K562 (cell line): ENCODE results near the gene MPC2. TPM values are rescaled to one million over a fixed set of nuclear protein-coding genes. Genes with fewer than 3 reads are reported as not detected.

Source experiments
- MCM7 ChIP-seq, 2 experiments: fragments of 450-650 bp; IDR thresholded peaks; 2 replicates each; pipeline ENCODE4 v1.6.1; 2016 to 2018
- YBX1 ChIP-seq: fragments of 450-650 bp; IDR thresholded peaks from 2 replicates; pipeline ENCODE4 v1.7.1; 2016; ENCODE audit warnings: mild to moderate bottlenecking
- ZKSCAN8 ChIP-seq: fragments of 200-800 bp; sonication (Bioruptor generic); IDR thresholded peaks from 2 replicates; pipeline ENCODE4 v1.6.1; 2016; ENCODE audit warnings: missing genetic modification characterization, missing compliant biosample characterization
- ZNF224 ChIP-seq: sonication (generic); formaldehyde crosslinking; IDR thresholded peaks from 2 replicates; pipeline ENCODE4 v1.8.0; 2022; ENCODE audit warnings: mild to moderate bottlenecking, missing genetic modification reagents
- ZNF655 ChIP-seq: fragments of 250-450 bp; sonication (Bioruptor Pico); IDR thresholded peaks from 2 replicates; pipeline ENCODE4 v1.5.0; 2021
- ZNF75A ChIP-seq: fragments of 450-650 bp; formaldehyde crosslinking; IDR thresholded peaks from 2 replicates; pipeline ENCODE4 v1.4.0; 2020; ENCODE audit warnings: mild to moderate bottlenecking
- ZZZ3 ChIP-seq: fragments of 450-650 bp; IDR thresholded peaks from 2 replicates; pipeline ENCODE4 v1.6.1; 2016; ENCODE audit warnings: antibody characterized with exemption, mild to moderate bottlenecking, moderate library complexity
- polyA plus RNA-seq, 8 experiments: library from polyadenylated mRNA; depleted of rRNA in 4 of 8; stranded (reverse) in 5 of 8; unstranded in 3 of 8; fragments of >200 nt; fragmentation: Nextera tagmentation in 2 of 8; fragmentation: Illumina TruSeq in 1 of 8; extraction: Ambion mirVana in 2 of 8; extraction: Trizol in 1 of 8; gene quantifications; 2 replicates each; pipeline versions ENCODE4 v1.2.1 to v1.2.3, GENCODE V29; 2011 to 2014; ENCODE audit warnings: inconsistent platforms in 1 of 8, missing spikeins in 1 of 8
- total RNA-seq, 7 experiments: library from RNA; depleted of rRNA in 6 of 7; stranded (reverse); fragments of >200 nt in 6 of 7; fragmentation: Illumina TruSeq in 2 of 7; extraction: Trizol in 2 of 7; gene quantifications; 2 replicates each; pipeline versions ENCODE4 v1.2.1 to v1.2.3, GENCODE V29; 2011 to 2021; ENCODE audit warnings: low replicate concordance in 1 of 7
- TF ChIP-seq, protein P1 (sequence below), 2 experiments: IDR thresholded peaks in 1 of 2; conservative IDR thresholded peaks in 1 of 2; 2 replicates each; pipeline ENCODE4 v1.6.1; 2016; ENCODE audit warnings: low read depth in 2 of 2, mild to moderate bottlenecking in 1 of 2, missing compliant biosample characterization in 1 of 2, missing genetic modification characterization in 1 of 2, moderate library complexity in 1 of 2
- TF ChIP-seq, protein P2 (sequence below): fragments of 150-350 bp; conservative IDR thresholded peaks from 2 replicates; pipeline ENCODE4 v1.6.1; 2014; ENCODE audit warnings: low read length
- TF ChIP-seq, protein P3 (sequence below): fragments of 250-450 bp; sonication (Bioruptor Pico); IDR thresholded peaks from 2 replicates; pipeline ENCODE4 v1.5.0; 2021; ENCODE audit warnings: mild to moderate bottlenecking, borderline replicate concordance

The MPC2 gene
- total and polyA plus RNA-seq, 9 of the 15 experiments (the other 6 are each of a cell fraction or from before 2014, with no cell fraction given): 70.7 to 179 (median 144) TPM

- no peak for TF ChIP-seq ZNF655 (CRISPR knock-in tag)
- no peak for TF ChIP-seq ZNF75A (CRISPR knock-in tag)
- TF ChIP-seq YBX1: no peak
- no peak for TF ChIP-seq ZZZ3
- TF ChIP-seq, protein P1, sequence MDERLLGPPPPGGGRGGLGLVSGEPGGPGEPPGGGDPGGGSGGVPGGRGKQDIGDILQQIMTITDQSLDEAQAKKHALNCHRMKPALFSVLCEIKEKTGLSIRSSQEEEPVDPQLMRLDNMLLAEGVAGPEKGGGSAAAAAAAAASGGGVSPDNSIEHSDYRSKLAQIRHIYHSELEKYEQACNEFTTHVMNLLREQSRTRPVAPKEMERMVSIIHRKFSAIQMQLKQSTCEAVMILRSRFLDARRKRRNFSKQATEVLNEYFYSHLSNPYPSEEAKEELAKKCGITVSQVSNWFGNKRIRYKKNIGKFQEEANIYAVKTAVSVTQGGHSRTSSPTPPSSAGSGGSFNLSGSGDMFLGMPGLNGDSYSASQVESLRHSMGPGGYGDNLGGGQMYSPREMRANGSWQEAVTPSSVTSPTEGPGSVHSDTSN (CRISPR knock-in tag; IDR thresholded peaks at IDR 0.05; ENCODE audit: low read depth): no peak
- TF ChIP-seq, protein P1 (tag; conservative IDR thresholded peaks at IDR 0.05; ENCODE audit: low read depth): no peak
- TF ChIP-seq MCM7 (IDR thresholded peaks at IDR 0.05): no peak
- TF ChIP-seq, protein P2, sequence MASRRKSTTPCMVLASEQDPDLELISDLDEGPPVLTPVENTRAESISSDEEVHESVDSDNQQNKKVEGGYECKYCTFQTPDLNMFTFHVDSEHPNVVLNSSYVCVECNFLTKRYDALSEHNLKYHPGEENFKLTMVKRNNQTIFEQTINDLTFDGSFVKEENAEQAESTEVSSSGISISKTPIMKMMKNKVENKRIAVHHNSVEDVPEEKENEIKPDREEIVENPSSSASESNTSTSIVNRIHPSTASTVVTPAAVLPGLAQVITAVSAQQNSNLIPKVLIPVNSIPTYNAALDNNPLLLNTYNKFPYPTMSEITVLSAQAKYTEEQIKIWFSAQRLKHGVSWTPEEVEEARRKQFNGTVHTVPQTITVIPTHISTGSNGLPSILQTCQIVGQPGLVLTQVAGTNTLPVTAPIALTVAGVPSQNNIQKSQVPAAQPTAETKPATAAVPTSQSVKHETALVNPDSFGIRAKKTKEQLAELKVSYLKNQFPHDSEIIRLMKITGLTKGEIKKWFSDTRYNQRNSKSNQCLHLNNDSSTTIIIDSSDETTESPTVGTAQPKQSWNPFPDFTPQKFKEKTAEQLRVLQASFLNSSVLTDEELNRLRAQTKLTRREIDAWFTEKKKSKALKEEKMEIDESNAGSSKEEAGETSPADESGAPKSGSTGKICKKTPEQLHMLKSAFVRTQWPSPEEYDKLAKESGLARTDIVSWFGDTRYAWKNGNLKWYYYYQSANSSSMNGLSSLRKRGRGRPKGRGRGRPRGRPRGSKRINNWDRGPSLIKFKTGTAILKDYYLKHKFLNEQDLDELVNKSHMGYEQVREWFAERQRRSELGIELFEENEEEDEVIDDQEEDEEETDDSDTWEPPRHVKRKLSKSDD: no peak
- TF ChIP-seq, protein P3, sequence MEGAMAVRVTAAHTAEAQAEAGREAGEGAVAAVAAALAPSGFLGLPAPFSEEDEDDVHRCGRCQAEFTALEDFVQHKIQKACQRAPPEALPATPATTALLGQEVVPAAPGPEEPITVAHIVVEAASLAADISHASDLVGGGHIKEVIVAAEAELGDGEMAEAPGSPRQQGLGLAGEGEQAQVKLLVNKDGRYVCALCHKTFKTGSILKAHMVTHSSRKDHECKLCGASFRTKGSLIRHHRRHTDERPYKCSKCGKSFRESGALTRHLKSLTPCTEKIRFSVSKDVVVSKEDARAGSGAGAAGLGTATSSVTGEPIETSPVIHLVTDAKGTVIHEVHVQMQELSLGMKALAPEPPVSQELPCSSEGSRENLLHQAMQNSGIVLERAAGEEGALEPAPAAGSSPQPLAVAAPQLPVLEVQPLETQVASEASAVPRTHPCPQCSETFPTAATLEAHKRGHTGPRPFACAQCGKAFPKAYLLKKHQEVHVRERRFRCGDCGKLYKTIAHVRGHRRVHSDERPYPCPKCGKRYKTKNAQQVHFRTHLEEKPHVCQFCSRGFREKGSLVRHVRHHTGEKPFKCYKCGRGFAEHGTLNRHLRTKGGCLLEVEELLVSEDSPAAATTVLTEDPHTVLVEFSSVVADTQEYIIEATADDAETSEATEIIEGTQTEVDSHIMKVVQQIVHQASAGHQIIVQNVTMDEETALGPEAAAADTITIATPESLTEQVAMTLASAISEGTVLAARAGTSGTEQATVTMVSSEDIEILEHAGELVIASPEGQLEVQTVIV: no peak
- TF ChIP-seq ZKSCAN8 (CRISPR knock-in tag): 0 out of 2 replicates have a peak, but pooled peaks have one; percentile 59
- TF ChIP-seq ZNF224 (CRISPR knock-in tag): no peak
Measured at GRCh38 chr1:167923324-167924056, 13.4 kb downstream of the MPC2 start (continued).
